GM18861 (cell line): ENCODE results near the gene APOD.
"Not testable (repeated sequence)": the region's sequence is repeated elsewhere in the genome, so short reads cannot be mapped to it uniquely, and the experiment has no call there.

Experiments
- ATAC-seq: cut with Tn5 transposase; IDR thresholded peaks from one replicate; pipeline ENCODE4 v1.9.1; 2021; ENCODE audit not compliant: unreplicated experiment

Gene APOD

GRCh38 chr3:195617784-195618659, 34.3 kb upstream of the APOD start:
- not testable (repeated sequence) for ATAC-seq

GRCh38 chr3:195617134-195617533, 33.4 kb upstream of the APOD start:
- not testable (repeated sequence) for ATAC-seq

GRCh38 chr3:195616681-195617080, 32.9 kb upstream of the APOD start:
- ATAC-seq, result no peak

GRCh38 chr3:195615952-195616537, 32.3 kb upstream of the APOD start:
- ATAC-seq, result not testable (repeated sequence)

GRCh38 chr3:195614672-195615504, 31.1 kb upstream of the APOD start:
- not testable (repeated sequence) for ATAC-seq

- no peak for ATAC-seq
Measured at GRCh38 chr3:195613468-195614069, 29.8 kb upstream of the APOD start.

- ATAC-seq, result no peak
Measured at GRCh38 chr3:195612075-195612800, 28.5 kb upstream of the APOD start.

- no peak for ATAC-seq
Measured at GRCh38 chr3:195609229-195609628, 25.5 kb upstream of the APOD start.

- not testable (repeated sequence) for ATAC-seq
Measured at GRCh38 chr3:195601785-195602184, 18.0 kb upstream of the APOD start.

GRCh38 chr3:195601382-195601781, 17.6 kb upstream of the APOD start:
- no peak for ATAC-seq

GRCh38 chr3:195599926-195600325, 16.2 kb upstream of the APOD start:
- not testable (repeated sequence) for ATAC-seq

GRCh38 chr3:195599516-195599915, 15.8 kb upstream of the APOD start:
- not testable (repeated sequence) for ATAC-seq

GRCh38 chr3:195597848-195598247, 14.1 kb upstream of the APOD start:
- no peak for ATAC-seq

GRCh38 chr3:195597229-195597628, 13.5 kb upstream of the APOD start:
- no peak for ATAC-seq

GRCh38 chr3:195596765-195597171, 13.0 kb upstream of the APOD start:
- ATAC-seq, result no peak

- no peak for ATAC-seq
Measured at GRCh38 chr3:195595785-195596531, 12.2 kb upstream of the APOD start.

GRCh38 chr3:195591852-195592251, 8.1 kb upstream of the APOD start:
- ATAC-seq, result no peak

GRCh38 chr3:195591220-195591619, 7.5 kb upstream of the APOD start:
- no peak for ATAC-seq

- ATAC-seq, result not testable (repeated sequence)
Measured at GRCh38 chr3:195590381-195590780, 6.6 kb upstream of the APOD start.

GRCh38 chr3:195589796-195590195, 6.1 kb upstream of the APOD start:
- ATAC-seq, result not testable (repeated sequence)
